Retinal pigment epithelial cell (primary cell): ENCODE results near the gene PDK2.
A peak's percentile ranks its signal among the peaks of the same experiment; 100 is the strongest.

ENCODE experiments used
- DNase-seq: peaks from one replicate; pipeline ENCODE4 v3.0.0-alpha.2; 2010; ENCODE audit warnings: low read depth
- H3K4me3 ChIP-seq: 2 replicates; pipeline ENCODE4 v1.5.1; 2011; ENCODE audit warnings: mild to moderate bottlenecking, low read length, control low read depth, moderate library complexity
- TF ChIP-seq, protein P1 (sequence below): conservative IDR thresholded peaks from 2 replicates; pipeline ENCODE4 v1.5.1; 2011; ENCODE audit warnings: low read depth, low read length, control low read depth, inconsistent platforms

PDK2 gene

DNA sequence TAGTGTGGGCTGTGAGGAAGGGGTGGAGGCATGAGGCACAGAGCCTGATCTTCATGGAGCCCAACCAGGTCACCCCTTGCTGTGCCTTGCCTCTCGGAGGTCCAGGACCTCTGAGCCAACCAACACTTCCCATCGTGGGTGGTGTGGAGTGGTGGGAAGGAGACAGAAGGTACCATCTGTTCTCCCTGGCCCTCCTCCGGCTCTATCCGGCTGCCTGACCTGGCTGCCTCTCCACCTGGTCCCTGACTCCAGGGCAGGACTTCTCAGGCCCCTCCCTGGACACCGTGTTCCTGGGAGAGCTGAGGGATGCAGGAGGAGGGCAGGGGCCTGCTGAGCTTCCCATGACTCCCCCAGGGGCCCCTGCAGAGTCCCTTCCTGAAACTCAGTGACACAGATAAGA is 3.9 kb downstream of the PDK2 start:
- TF ChIP-seq, protein P1, sequence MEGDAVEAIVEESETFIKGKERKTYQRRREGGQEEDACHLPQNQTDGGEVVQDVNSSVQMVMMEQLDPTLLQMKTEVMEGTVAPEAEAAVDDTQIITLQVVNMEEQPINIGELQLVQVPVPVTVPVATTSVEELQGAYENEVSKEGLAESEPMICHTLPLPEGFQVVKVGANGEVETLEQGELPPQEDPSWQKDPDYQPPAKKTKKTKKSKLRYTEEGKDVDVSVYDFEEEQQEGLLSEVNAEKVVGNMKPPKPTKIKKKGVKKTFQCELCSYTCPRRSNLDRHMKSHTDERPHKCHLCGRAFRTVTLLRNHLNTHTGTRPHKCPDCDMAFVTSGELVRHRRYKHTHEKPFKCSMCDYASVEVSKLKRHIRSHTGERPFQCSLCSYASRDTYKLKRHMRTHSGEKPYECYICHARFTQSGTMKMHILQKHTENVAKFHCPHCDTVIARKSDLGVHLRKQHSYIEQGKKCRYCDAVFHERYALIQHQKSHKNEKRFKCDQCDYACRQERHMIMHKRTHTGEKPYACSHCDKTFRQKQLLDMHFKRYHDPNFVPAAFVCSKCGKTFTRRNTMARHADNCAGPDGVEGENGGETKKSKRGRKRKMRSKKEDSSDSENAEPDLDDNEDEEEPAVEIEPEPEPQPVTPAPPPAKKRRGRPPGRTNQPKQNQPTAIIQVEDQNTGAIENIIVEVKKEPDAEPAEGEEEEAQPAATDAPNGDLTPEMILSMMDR = no peak
- no peak for DNase-seq
- H3K4me3 ChIP-seq = no peak overlapping the region

- TF ChIP-seq, protein P1 = no peak
- no peak for DNase-seq
- H3K4me3 ChIP-seq = no peak overlapping the region
Observed at GRCh38 chr17:50100480-50100883, 5.3 kb downstream of the PDK2 start.

DNA sequence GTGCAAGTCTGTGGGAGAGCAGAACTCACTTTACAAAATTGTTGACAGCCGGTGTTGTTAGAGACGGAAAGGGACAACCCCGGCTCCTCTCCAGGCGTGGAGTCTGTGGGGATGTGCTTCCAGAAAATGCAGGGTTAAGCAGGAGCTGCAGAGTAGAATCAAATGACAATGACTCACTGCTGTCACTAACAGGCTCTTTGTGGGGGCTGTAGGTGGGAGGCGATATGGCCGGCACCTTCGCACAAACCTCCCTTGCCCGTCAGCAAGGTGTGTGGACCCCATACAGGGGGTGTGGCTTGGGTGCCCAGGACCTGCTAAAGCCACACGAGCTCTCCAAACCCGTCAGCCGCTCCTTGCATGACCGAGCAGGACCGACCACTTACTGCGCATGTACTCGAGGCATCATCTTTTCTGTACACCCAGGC is 5.8 kb downstream of the PDK2 start:
- no peak overlapping the region for H3K4me3 ChIP-seq
- TF ChIP-seq, protein P1 = no peak
- DNase-seq = no peak

DNA sequence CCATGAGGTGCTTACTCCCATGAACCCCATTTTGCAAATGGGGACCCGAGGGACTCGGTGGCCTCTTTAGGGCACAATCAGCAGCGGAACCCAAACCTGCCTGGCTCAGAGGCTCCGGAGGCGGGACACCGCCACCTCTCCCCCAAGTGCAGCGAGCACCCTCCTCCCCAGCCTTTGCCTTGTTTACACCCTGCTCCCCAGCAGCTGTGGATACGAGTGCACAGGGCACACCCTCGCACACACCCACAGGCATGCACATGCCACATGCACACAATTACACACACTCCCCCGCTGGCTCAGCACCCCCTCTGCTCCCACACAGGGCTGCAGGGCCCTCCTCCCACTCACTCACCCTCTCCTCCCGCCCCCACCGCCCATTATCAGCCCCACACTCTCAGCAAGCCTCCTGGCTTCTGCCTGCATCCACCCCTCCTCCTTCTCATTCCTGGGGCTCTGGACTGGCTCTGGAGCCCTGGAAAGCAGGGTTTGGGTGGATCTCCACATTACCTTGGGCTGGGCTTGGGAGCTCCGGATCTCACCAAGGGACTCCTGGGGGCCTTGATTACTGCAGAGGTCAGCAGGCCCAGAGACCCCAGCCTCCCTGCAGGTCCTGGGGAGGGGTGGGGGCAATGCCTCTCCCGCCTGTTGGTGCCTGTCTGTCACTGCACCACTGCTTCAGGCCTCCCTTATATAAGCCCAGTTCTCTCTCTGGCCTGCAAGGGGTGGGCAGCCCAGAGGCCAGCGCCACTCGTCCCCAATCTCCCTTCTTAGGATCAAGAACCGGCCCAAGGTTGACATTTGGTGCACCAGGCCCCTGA is 6.4 kb downstream of the PDK2 start:
- H3K4me3 ChIP-seq = no peak overlapping the region
- TF ChIP-seq, protein P1 = peak; percentile 13
- DNase-seq = no peak

DNA sequence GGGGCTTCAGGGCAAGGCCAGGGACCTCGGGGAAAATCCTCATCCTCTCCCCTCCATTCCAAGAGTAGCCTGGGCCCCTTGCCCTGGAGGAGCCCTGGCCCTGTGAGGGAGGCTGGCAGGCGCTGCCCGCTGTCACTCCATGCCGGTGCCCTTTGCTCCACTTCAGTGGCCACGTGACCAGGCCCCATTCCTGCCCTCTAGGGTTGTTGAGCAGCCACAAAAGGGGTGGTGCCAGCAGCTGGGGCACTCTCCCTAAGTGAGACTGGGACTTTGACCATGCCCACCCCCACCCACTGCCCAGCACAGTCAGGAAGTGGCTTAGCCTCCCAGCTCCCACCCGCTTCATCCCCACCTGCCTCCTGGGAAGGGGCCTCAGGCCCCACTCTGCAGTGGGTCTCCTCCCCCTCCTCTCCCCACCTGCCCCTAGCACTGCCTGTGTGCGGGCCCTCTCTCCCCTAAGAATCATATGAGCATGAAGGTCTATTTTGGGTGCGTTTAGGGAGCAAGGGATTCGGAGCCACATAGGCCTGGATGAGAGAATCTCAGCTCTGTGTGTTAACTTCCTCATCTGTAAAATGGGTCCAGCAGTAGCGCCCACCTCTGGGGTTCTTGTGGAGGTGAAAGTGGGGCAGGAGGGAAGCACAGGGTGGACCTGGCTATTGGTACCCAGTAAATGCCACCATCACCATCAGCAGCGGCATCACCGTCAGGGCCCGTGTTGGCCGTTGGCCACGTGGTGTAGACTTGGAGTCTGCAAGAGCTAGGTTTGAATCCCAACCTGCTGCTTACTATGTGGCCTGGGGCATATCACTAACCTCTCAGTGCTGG is 7.2 kb downstream of the PDK2 start:
- DNase-seq = no peak
- TF ChIP-seq, protein P1 = no peak
- no peak overlapping the region for H3K4me3 ChIP-seq

- TF ChIP-seq, protein P1 = no peak
- DNase-seq = no peak
- H3K4me3 ChIP-seq = no peak overlapping the region
Observed at GRCh38 chr17:50103252-50103651, 8.1 kb downstream of the PDK2 start.
